Measurements from ENCODE around the gene MPP2. TPM values are rescaled to one million over a fixed set of nuclear protein-coding genes. Genes with fewer than 3 reads are reported as not detected.

MPP2 gene
- total RNA-seq, 1 experiment from 2014 or later = 0.56 TPM

DNA sequence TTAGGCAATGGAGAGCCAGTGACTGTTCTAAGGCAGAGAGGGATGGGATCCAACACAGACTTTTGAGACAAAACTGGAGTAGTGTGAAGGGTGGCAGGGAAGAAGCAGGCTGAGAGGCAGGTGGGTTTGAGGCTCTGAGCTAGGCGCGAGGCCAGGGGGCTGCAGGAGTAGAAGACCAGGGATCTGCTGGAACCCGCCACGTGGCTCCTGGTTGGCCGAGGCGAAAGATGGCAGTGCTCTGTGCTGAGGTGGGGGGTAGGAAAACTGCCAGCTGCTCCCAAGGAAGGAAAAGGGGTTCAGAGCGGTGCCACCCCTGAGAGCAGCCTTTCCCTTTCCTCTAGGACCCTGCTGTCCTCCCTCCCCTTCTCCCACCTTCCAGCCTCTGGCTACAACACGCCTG lies 54.8 kb downstream of the MPP2 start:
- no peak for DNase-seq (ENCODE audit: low spot score)

DNA sequence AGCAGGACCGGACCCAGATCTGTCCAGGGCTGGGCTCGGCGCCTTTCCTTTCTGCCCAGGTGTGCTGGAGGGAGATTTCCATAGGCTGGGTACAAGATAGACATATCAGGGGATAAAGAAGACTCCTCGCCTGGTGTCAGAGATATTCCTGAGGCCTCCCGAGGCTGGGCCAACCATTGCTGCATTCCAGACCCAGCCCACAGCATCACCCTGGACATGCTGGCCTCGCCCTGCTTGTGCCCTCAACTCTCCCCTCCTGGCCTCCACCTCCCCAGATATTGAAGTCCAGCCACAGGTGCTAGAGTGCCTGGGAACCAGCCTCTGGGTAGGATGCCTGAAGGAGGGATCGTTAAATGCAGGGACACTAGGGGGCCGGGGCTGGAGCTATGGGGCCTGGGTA lies 58.2 kb downstream of the MPP2 start:
- DNase-seq (ENCODE audit: low spot score) = no peak

DNA sequence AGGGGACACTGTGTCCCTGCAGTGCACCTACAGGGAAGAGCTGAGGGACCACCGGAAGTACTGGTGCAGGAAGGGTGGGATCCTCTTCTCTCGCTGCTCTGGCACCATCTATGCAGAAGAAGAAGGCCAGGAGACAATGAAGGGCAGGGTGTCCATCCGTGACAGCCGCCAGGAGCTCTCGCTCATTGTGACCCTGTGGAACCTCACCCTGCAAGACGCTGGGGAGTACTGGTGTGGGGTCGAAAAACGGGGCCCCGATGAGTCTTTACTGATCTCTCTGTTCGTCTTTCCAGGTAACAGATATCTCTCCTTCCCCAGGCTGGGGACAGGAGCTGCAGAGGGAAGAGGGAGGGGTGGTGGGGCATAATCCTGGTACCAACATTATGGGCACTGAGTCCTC lies 58.7 kb downstream of the MPP2 start:
- no peak for DNase-seq (ENCODE audit: low spot score)

DNA sequence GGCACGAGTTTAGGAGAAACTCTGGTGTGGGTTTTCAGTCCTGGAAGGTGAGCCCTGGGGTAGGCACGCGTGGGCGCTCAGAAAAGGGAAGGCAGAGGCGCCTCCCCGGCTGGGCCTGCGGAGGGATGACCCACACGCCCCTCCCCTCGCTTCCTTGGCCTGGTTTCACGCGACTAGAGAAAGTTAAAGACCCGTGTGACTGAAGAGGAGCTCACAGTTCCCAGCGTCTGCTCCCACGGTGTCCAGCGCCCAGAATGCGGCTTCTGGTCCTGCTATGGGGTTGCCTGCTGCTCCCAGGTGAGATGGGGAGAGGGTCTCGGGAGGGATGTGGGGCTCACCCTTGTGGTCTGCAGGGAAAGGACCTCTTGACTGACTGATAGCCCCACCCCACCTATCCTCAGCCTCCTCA lies 60.4 kb downstream of the MPP2 start, which contains the start of gene CD300LG:
TSS of gene CD300LG (plus strand) at position 214 of the 409 bp plus-strand sequence. CDS start at position 255, 41 bp downstream.
- no peak for DNase-seq (ENCODE audit: low spot score)

DNA sequence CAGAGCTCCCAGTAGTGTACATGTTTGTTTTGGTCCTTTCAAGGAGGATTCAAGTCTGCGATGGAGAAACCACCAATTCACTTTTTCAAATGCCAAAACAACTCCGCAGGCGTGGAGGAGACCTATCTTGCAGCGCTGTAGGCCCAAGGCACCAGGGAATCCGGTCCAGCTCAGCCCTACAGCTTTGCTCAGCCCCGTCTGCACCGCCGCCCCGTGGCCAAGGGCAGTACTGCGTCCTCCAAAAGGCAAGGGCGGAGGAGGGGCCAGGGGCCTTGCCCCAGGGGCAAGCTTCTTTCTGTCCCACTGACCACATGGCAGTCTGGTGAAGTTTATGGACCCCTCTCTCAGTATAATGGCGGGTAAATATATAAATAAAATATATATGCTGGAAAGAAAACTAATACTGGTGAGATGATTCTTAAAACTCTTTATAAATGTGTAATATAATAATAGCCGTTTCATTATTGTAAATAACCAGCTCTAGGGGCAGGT lies 61.1 kb downstream of the MPP2 start:
- DNase-seq (ENCODE audit: low spot score) = peak; percentile 83

DNA sequence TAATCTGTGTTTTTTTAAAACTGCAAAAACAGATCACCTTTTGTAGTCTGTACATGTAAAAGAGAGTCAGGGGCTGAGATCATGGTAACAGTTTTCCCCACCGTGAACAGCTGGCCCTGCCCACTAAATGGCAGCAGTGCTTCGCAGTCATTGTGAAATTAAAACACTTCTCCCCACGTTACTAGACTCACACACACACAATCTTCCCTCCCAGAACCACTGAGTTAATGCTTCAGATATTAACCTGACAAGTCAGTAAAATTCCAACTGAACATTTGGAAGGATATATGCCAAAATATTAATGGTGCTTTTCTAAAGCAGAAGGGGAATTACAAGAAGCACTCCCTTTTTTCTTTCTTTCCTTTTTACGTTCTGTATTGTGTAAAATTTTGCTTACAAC lies 61.6 kb downstream of the MPP2 start:
- DNase-seq (ENCODE audit: low spot score) = no peak

DNA sequence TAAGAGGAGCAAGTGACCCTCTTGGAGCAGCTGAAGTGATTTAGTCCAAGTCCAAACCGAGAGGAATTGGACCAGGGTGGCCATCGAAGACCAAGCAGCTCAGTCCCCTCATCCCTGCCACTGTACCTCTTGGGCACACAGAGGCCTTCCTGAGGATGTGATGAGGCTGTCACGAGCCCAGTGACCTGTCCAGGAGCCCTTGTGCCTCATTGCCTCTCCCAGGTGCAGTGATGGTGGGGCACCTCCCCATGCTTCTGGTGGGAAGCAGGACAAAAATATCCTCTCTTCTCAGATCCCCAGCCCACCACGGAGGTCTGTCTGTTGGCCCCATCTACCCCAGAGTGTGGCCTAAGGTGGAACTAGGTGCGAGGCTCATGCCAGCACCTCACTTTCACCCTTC lies 63.1 kb downstream of the MPP2 start:
- no peak for DNase-seq (ENCODE audit: low spot score)

DNA sequence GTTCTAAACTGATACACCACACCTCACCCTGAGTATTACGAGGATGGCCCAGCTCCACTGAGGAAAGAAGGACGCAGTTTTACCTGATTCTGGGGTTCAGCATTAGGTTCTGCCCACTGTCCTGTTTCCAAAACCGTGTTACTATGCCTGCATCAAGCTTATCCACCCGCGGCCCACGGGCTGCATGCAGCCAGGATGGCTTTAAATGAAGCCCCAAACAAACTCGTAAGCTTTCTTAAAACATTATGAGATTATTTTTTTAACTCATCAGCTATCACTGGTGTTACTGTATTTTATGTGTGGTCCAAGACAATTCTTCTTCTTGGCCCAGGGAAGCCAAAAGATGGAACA lies 64.4 kb downstream of the MPP2 start:
- DNase-seq (ENCODE audit: low spot score) = no peak

DNA sequence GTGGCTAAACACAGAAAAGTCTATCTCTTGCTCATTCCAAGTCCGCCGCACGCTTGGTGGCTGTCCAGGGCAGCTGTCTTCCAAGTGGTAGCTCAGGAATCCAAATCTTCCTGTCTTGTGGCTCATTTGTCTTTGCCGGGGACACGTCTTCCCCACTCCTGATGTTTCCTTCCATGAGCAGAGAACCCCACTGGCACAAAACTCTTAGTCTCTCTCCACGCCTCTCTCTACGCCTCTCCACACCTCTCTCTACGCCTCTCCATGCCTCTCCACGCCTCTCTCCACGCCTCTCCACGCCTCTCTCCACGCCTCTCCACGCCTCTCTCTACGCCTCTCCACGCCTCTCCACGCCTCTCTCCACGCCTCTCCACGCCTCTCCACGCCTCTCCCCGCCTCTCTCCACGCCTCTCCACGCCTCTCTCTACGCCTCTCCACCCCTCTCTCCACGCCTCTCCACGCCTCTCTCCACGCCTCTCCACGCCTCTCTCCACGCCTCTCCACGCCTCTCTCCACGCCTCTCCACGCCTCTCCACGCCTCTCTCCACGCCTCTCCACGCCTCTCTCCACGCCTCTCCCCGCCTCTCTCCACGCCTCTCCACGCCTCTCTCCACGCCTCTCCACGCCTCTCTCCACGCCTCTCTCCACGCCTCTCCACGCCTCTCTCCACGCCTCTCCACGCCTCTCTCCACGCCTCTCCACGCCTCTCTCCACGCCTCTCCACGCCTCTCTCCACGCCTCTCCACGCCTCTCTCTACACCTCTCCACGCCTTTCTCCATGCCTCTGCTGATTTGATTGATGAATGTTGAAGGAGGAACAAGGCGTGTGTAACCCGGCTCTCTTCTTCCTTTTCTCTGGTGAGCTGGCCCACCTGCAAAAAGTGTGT lies 65.0 kb downstream of the MPP2 start:
- peak; percentile 59 for DNase-seq (ENCODE audit: low spot score)

DNA sequence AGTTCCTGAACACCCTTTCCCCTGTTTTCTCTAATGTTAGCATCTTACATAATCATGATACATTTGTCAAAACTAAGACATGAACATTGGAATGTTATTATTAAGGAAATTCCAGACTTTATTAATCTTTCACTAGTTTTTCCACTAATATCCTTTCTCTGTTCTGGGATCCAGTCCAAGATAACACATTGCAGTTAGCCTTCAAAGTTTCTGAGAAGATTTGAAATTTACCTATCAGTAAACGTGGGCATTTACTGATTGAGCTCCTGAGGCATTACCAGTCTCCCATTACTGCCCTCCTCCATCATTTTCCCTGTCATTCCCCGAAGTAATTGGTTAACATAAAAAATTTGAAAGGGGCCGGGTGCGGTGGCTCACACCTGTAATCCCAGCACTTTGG lies 66.1 kb downstream of the MPP2 start:
- DNase-seq (ENCODE audit: low spot score) = no peak

DNA sequence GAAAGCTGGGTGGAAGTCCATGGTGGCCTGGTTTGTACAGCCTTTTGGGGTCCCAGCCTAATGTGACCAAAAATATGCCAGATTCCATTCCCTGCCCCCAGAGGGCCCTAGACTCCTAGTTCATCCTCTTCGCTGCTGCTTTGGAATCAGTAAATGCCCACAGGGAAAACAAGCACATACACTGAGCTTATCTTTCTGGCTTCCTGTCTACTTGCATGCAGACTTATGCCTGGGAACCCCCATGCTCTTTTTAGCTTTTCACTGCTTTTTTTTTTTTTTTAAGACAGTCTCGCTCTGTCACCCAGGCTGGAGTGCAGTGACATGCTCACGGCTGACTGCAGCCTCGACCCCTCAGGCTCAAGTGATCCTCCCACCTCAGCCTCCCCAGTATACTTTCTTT lies 66.5 kb downstream of the MPP2 start:
- DNase-seq (ENCODE audit: low spot score) = no peak

DNA sequence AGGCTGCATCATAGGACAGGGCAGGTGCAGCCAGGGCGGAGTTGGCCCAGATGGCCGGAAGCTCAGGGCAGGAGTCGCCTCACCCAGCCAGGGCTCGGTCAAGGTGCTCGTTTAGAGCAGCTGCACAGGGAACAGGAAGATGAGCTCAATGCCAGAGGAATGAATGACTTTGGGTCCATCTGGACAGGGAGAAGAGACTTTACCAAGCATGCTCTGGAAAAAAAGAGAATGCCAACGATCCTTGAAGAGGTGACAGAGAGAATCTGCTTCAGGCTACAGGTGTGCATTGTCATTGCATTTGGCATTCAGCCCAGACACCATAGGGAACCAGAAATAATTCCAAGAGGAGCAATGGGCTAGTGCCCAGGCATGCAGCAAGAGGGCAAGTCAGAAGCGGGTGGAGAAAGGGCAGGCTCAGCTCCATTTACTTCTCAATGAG lies 67.6 kb downstream of the MPP2 start:
- peak; percentile 88 for DNase-seq (ENCODE audit: low spot score)

DNA sequence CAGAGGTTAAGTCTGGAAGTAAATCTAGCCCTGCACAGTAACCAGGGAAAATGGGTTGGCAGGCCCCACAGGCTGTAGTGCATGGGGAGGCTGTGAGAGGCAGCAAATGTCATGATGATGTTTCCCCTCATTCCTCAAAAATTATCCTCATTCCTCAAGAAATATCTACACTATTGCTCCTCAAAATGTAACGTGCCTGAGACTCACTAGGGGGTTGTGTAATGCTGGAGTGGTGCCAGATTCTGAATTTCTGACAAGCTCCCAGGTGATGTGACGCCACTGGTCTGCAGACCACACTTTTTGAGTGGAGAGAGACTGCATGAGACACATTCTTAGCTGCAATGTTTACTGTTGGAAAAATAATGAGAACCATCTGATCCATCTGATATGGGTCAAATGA lies 73.2 kb downstream of the MPP2 start:
- DNase-seq (ENCODE audit: low spot score) = no peak

DNA sequence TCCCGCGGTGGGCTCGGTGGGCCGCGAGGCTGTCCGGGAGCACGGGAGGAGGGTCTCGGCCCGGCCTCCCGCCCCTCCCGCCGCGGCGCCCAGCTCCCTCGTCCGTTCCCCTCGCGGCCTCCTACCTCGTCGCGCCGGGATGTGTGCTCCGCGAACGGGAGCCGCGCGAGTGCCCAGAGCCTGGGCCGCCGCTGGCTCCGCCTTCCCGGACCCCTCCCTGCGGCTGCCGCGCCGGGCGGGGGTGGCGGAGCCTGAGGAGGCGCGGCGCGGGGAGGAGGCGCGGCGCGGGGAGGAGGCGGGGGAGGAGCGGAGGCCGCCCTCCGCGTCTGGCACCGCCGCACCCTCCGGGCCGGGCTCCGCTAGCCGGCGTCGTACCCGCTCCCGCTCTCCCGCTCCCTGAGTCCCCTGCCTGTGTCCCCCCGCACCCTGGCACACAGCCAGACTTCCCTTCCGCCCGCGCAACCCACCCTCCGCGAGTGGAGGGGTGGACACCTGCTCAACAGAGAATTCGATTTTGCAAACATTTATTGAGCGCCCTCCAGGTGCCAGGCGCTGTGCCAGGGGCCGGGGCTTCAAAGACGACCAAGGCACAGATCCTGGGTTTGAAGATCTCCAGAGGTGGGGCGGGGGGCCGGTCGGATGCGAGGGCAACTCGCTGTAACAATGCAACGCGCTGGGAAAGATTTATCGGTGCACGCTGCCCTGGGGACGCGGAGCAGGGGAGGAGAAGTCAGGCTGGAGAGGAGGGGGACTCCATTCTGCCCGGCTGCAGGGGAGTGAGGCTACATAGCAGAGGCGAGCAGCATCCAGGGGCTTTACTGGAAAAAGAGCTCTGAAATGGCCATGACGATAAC lies 74.1 kb downstream of the MPP2 start, which contains the start of gene MPP3:
TSS of gene MPP3 (minus strand) at position 171 of the 854 bp plus-strand sequence. CDS start 1,240 bp downstream, outside the sequence.
- peak; percentile 70 for DNase-seq (ENCODE audit: low spot score)

DNA sequence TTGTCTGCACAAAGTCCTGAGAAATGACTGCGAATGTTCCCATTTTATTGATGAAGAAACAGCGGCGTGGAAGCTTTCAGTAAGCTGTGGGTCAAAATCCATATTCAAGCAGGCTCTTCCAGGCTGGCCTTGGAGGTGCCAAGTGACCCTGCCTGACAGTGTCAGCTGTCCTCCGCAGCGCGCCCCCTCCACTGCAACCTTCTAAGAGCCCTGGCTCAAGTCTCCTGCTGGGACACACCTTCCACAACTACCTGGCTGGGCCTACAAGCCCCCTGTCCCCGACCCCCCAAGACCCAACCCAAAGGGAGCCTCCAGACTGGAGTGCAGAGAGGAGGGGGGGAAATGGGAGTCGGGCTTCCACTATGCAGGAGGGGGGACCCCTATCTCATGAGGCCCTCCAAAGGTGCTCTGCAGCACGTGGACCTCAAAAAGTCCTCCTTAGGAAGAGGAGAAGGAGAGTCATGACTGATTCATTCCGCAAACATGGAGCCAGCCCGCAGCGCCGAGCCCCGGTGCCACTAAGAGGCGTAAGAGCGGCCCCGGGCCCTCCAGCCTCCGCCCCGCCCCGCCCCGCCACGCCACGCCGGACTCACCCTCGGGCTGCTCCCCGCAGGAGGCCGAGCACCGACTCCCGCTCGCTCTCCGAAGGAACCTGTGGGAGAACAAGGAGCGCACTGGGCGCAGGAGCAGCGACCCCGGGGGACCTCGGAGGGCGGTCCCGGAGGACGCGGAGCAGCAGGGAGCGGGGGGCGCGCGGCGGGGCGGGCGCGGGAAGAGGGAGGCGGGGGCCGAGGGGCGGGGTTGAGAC lies 75.0 kb downstream of the MPP2 start:
- peak; percentile 33 for DNase-seq (ENCODE audit: low spot score)

DNA sequence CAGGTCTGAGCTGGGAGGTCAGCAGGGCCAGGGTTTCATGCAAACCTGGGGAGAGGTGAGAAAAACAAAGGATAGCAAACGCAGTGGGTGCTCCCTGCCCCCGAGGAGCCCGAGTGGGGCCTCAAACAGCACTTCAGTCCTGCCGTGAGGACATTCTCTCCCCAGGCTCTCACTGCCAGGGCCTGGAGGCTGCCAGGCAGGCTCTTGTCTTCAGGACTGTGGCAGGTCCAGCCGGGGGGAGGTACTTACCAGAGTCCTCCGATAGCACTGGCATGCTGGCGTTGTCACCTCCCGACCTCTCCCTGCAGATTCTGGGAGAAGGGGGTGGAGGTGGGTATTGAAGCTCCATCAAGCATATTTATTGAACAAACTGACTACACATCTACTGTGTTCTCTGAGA lies 75.7 kb downstream of the MPP2 start:
- no peak for DNase-seq (ENCODE audit: low spot score)

DNA sequence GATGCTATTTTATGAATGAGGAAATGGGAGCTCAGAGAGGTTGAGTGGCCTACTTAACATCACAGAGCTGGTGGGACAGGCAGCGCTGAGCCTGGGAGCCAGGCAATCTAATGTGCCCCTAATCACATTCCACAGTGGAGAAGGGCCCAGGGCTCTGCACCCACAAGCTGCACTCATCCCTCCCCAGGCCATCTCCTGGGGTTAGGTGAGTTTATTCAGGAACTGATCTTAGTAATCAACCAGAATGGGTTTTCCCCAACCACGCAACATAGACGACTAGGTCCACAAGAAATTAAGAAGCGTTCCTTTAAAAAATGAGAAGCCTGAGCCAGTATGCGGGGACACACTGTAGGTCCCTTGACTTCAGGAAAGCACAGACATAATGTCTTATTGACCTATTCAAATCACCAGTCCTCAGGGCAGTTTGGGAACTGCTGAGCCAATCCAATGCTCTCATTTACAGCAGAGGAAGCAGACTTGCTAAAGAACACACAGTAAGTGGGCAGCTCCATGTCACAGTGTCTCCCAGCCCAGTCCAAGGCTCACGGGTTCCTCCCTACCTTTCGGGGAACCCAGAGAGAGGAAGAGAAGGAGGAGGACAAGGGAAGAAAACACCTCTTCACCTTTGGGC lies 76.7 kb downstream of the MPP2 start:
- DNase-seq (ENCODE audit: low spot score) = no peak

DNA sequence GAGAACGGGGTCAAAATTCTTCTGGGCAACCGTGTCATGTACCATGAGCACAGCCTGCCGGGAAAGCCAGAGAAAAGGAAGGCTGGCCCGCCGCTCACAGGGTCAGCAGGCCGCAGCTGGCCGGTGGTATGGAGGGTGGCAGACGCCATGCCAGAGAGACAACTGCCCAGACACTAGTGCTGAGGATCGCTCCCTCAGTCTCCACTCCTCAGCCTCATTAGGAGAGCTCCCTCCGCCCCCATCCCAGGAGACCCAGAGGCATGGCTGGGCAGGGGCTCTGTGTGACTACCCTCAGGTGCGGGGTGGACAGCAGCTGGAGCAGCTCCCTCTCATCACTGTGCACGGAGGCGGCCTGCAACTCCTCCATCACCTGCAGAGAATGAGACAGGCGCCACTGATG lies 77.6 kb downstream of the MPP2 start:
- no peak for DNase-seq (ENCODE audit: low spot score)

DNA sequence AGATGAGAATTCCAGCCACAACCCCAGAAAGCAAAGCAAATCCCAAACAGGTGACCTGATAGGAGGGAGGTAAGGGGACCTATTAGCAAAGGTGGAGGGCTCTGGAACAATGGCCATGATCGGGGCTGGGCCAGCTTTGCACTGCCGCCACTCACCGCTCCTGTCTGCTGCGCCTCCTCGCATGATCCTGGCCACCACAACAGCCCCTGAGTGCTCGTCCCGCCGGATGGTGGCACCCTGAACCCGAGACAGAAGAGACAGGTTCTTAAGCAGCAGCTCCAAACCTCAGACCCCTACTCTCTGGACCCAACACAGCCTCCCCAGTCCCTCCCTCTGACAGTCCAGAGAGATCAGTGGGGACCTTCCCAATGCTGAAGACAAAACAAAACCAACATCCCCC lies 79.7 kb downstream of the MPP2 start:
- DNase-seq (ENCODE audit: low spot score) = no peak

DNA sequence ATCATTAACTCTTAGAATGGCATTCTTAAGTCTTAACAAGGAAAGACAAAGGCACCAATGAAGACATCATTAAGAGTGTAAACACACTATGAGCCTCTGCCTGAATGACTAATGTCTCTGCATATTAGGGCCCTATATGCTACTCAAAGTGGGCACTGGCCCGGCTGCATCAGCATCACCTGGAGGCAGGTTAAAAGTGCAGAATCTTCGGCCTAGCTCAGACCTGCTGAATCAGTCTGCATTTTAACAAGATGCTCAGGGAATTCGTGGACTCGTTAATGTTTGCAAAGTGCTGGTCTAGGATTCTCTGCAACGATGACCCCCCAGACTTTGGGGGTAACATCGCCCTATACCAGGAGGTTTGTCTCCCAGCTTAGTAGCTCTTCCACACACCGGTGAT lies 81.1 kb downstream of the MPP2 start:
- no peak for DNase-seq (ENCODE audit: low spot score)

DNA sequence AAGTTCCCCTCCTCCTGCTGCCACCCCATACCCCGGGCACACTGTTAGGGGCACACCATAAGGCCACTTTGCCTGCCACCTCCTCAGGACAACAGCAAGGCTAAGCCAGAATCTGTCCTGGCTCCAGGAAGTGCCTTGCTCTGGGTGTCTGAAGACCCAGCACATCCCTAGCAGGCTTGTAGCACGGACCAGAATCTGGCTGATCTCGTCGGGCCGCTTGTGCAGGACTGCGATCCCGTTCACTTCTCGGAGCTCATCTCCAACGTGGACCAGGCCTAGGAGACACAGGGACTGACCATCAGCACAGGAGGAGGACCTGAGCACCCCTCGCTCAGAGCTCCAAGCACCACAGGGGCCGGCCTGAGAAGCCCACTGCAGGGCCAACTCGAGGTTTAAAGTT lies 81.8 kb downstream of the MPP2 start:
- DNase-seq (ENCODE audit: low spot score) = no peak
